A673 (cell line): ENCODE results near the gene DCC. TPM values are rescaled to one million over a fixed set of nuclear protein-coding genes. Genes with fewer than 3 reads are reported as not detected.
"Not testable (repeated sequence)": the region's sequence is repeated elsewhere in the genome, so short reads cannot be mapped to it uniquely, and the experiment has no call there.

Experiments used
- BruUV-seq: library from RNA; stranded (reverse); fragments of 400-500 nt; replicated peaks from 2 replicates; lab custom pipeline; 2021; lab: Mats Ljungman, UMichigan
- CTCF ChIA-PET: fragments of 300-600 bp; sonication (Branson Sonifier 250); formaldehyde crosslinking; loops from one replicate; lab custom pipeline; 2022; ENCODE audit warnings: antibody characterized with exemption; lab: Charles Lee
- POLR2A ChIA-PET: fragments of 300-600 bp; sonication (Branson Sonifier 250); formaldehyde crosslinking; loops from one replicate; lab custom pipeline; 2022; ENCODE audit warnings: antibody characterized with exemption; ENCODE audit not compliant: low non-redundant PET; lab: Charles Lee
- DNase-seq: peaks from one replicate; pipeline ENCODE4 v3.0.0-alpha.2; 2015; ENCODE audit warnings: low spot score
- H3K27ac ChIP-seq: fragments of 200-600 bp; sonication (generic); 2 replicates; pipeline ENCODE4 v1.5.1; 2016; ENCODE audit warnings: mixed run types, low read depth, mild to moderate bottlenecking, mixed read lengths, antibody characterized with exemption, low read length; ENCODE audit not compliant: poor library complexity, severe bottlenecking
- H3K27me3 ChIP-seq: fragments of 200-600 bp; sonication (generic); replicated peaks from 2 replicates; pipeline ENCODE4 v1.6.1; 2017; ENCODE audit warnings: mixed run types, low read depth, mild to moderate bottlenecking, mixed read lengths, antibody characterized with exemption, low read length; ENCODE audit not compliant: insufficient read depth, poor library complexity
- H3K36me3 ChIP-seq: fragments of 200-600 bp; sonication (generic); 2 replicates; pipeline ENCODE4 v1.6.1; 2016; ENCODE audit warnings: mixed run types, mild to moderate bottlenecking, mixed read lengths, antibody characterized with exemption, low read length; ENCODE audit not compliant: insufficient read depth, poor library complexity, severe bottlenecking
- H3K4me1 ChIP-seq: fragments of 200-600 bp; sonication (generic); 2 replicates; pipeline ENCODE4 v1.6.1; 2017; ENCODE audit warnings: mixed run types, mild to moderate bottlenecking, mixed read lengths, antibody characterized with exemption, low read length; ENCODE audit not compliant: insufficient read depth, poor library complexity, severe bottlenecking
- H3K4me3 ChIP-seq: fragments of 200-600 bp; sonication (generic); 2 replicates; pipeline ENCODE4 v1.5.1; 2016; ENCODE audit warnings: low read depth, mixed run types, mild to moderate bottlenecking, mixed read lengths, low read length; ENCODE audit not compliant: poor library complexity, severe bottlenecking
- H3K9me3 ChIP-seq: fragments of 200-600 bp; sonication (generic); 2 replicates; pipeline ENCODE4 v1.6.1; 2016; ENCODE audit warnings: mixed run types, low read depth, mild to moderate bottlenecking, mixed read lengths, antibody characterized with exemption, low read length; ENCODE audit not compliant: poor library complexity, severe bottlenecking
- CTCF ChIP-seq: fragments of 300-800, 200-600 bp; sonication (generic); conservative IDR thresholded peaks from 2 replicates; pipeline ENCODE4 v1.5.1; 2017; ENCODE audit warnings: low read depth, mild to moderate bottlenecking, antibody characterized with exemption, low read length, moderate library complexity, mixed read lengths
- EZH2 ChIP-seq: fragments of 200-600 bp; sonication (generic); IDR thresholded peaks from 2 replicates; pipeline ENCODE4 v1.6.1; 2017; ENCODE audit warnings: borderline replicate concordance, low read depth, mild to moderate bottlenecking, mixed read lengths, antibody characterized with exemption, low read length; ENCODE audit not compliant: poor library complexity, severe bottlenecking
- intact Hi-C: fragments of 100-400 bp; cut with micrococcal nuclease; formaldehyde crosslinking; loops from one replicate; pipeline ENCODE4 v1.10.0; 2022; ENCODE audit not compliant: unreplicated experiment
- total RNA-seq: library from RNA; stranded (reverse); gene quantifications from 2 replicates; pipeline ENCODE4 v1.2.3, GENCODE V29; 2021

Gene DCC
- total RNA-seq, 1 experiment from 2014 or later, result 93.0 TPM

GRCh38 chr18:52352920-52353319 is 12.9 kb downstream of the DCC start:
- peaks cover 44% of the 10 kb centered on the region for H3K4me1 ChIP-seq
- no TSS peak for BruUV-seq
- H3K27me3 ChIP-seq, result no peaks in the 10 kb centered on the region
- no peak for DNase-seq
- TF ChIP-seq CTCF (no peak), EZH2 (no peak)
- ChIA-PET POLR2A (no interaction called here), CTCF (no interaction called here)
- peak overlapping the region; percentile 32 for H3K27ac ChIP-seq
- peaks cover 19% of the 10 kb centered on the region for H3K36me3 ChIP-seq
- H3K4me3 ChIP-seq, result no peak overlapping the region
- no peaks in the 10 kb centered on the region for H3K9me3 ChIP-seq
- intact Hi-C loops, result no loop called here

- Histone ChIP-seq H3K27me3 (no peaks in the 10 kb centered on the region), H3K9me3 (peaks cover 3% of the 10 kb centered on the region), H3K36me3 (peaks cover 15% of the 10 kb centered on the region), H3K27ac (peak overlapping the region; percentile 32), H3K4me3 (no peak overlapping the region), H3K4me1 (peaks cover 38% of the 10 kb centered on the region)
- intact Hi-C loops, result no loop called here
- no TSS peak for BruUV-seq
- CTCF ChIA-PET, result no interaction called here
- no peak for TF ChIP-seq EZH2
- TF ChIP-seq CTCF, result no peak
- DNase-seq, result no peak
- POLR2A ChIA-PET, result no interaction called here
Measured at GRCh38 chr18:52353589-52353988, 13.6 kb downstream of the DCC start.

- Histone ChIP-seq H3K36me3 (peaks cover 9% of the 10 kb centered on the region), H3K4me1 (peaks cover 29% of the 10 kb centered on the region), H3K4me3 (no peak overlapping the region), H3K9me3 (no peaks in the 10 kb centered on the region), H3K27me3 (no peaks in the 10 kb centered on the region), H3K27ac (no peak overlapping the region)
- ChIA-PET POLR2A (no interaction called here), CTCF (no interaction called here)
- TF ChIP-seq CTCF, result no peak
- no peak for TF ChIP-seq EZH2
- no peak for DNase-seq
- BruUV-seq, result no TSS peak
- intact Hi-C loops, result no loop called here
Measured at GRCh38 chr18:52363861-52364260, 23.9 kb downstream of the DCC start.

GRCh38 chr18:52366851-52367250 is 26.9 kb downstream of the DCC start:
- H3K9me3 ChIP-seq, H3K36me3 ChIP-seq, H3K27ac ChIP-seq, CTCF ChIA-PET, H3K4me3 ChIP-seq, DNase-seq, POLR2A ChIA-PET, BruUV-seq, H3K27me3 ChIP-seq, intact Hi-C loops: not testable (repeated sequence)
- peaks cover 36% of the 10 kb centered on the region for H3K4me1 ChIP-seq
